Heart right ventricle (tissue), 16 donors: ENCODE results near the gene TNK2. TPM values are rescaled to one million over a fixed set of nuclear protein-coding genes. Genes with fewer than 3 reads are reported as not detected.
A peak's percentile ranks its signal among the peaks of the same experiment; 100 is the strongest.

Experiments used
- ATAC-seq, 8 donors: fragments of 200-7000 bp; cut with Tn5 transposase; one replicate each; pipeline ENCODE4 v1.9.1; 2020; ENCODE audit warnings: mild to moderate bottlenecking in 8 of 8, moderate library complexity in 8 of 8, moderate number of reproducible peaks in 1 of 8
- DNase-seq, 2 donors: peaks; one replicate each; pipeline ENCODE4 v3.0.0-alpha.2; 2020
- H3K27ac ChIP-seq, 10 donors: fragments of 200-600 bp; sonication (generic) in 2 of 10; one replicate each; pipeline versions ENCODE4 v1.5.0 to v1.8.0; 2020 to 2022; ENCODE audit warnings: mild to moderate bottlenecking in 3 of 10
- H3K27me3 ChIP-seq, 7 donors: fragments of 200-600 bp; one replicate each; pipeline ENCODE4 v1.8.0; 2021 to 2022; ENCODE audit warnings: mild to moderate bottlenecking in 2 of 7
- H3K36me3 ChIP-seq, 9 donors: fragments of 200-600 bp; sonication (generic) in 1 of 9; one replicate each; pipeline versions ENCODE4 v1.5.0 to v1.8.0; 2020 to 2022; ENCODE audit warnings: mild to moderate bottlenecking in 2 of 9
- H3K4me1 ChIP-seq, 9 donors: fragments of 200-600 bp; sonication (generic) in 1 of 9; one replicate each; pipeline versions ENCODE4 v1.5.0 to v1.8.0; 2020 to 2022; ENCODE audit warnings: mild to moderate bottlenecking in 4 of 9
- H3K4me3 ChIP-seq, 10 donors: fragments of 200-600 bp; sonication (generic) in 2 of 10; one replicate each; pipeline versions ENCODE4 v1.5.0 to v1.8.0; 2020 to 2022; ENCODE audit warnings: mild to moderate bottlenecking in 7 of 10, moderate library complexity in 2 of 10
- H3K9me3 ChIP-seq, 11 donors: fragments of 200-600 bp in 10 of 11; sonication (generic) in 2 of 11; one replicate each; pipeline versions ENCODE4 v1.5.0 to v1.8.0; 2013 to 2022; ENCODE audit warnings: mild to moderate bottlenecking in 2 of 11, control low read depth in 1 of 11, moderate library complexity in 1 of 11
- CTCF ChIP-seq, 9 donors: fragments of 200-600 bp; sonication (generic) in 2 of 9; IDR thresholded peaks; one replicate each; pipeline versions ENCODE4 v1.5.0 to v1.8.0; 2021 to 2022; ENCODE audit warnings: antibody characterized with exemption in 9 of 9, mild to moderate bottlenecking in 5 of 9, moderate library complexity in 1 of 9
- WGBS, 2 donors: extraction: QIAGEN DNeasy Blood & Tissue Kit; methylation state at CpG; one replicate each; pipeline ENCODE4 v1.1.7; 2013; ENCODE audit warnings: inconsistent platforms in 1 of 2; 5-methylcytosine and 5-hydroxymethylcytosine counted together
- intact Hi-C, 10 donors: fragments of 100-400 bp; cut with DNase I; formaldehyde crosslinking; loops; one replicate each; pipeline versions ENCODE4 v1.11.1 to v1.14.2; 2022
- polyA plus RNA-seq, 2 donors: library from polyadenylated mRNA; stranded (reverse); fragments of 200-250 nt; gene quantifications; one replicate each; pipeline ENCODE4 v1.2.3, GENCODE V29; 2013
- total RNA-seq, 10 donors: library from RNA; stranded (reverse); fragmentation: NEBNext Ultra II Directional in 3 of 10; extraction: Animal tissue kit (Norgen Biotek cat#: 25700) in 3 of 10; gene quantifications; one replicate each; pipeline versions ENCODE4 v1.2.1 to v1.2.4, GENCODE V29; 2021 to 2023
- donor health status: Arrhythmogenic right ventricular cardiomyopathy.
- donor health status: ischemic (EF 13 %, LVEDD 7.1; RV severe dilation, severe dysfunction).
- donor health status: healthy with polysubstance abuse.
- donor health status: DM: no; HTN: yes; CAD: no.
- donor health status: DM: no; HTN: no; CAD: no.
- donor health status: ischemic (EF 25% LVEDD 6.9; RV normal size, moderate dysfunction).
- donor health status: ischemic (EF 25% LVEDD 5.7; RV mildly dilated, moderate dysfunction).
- donor health status: healthy.
- donor health status: DM: yes; HTN: yes; CAD: no.
- donor health status: Ischemic cardiomyopathy.
- donor health status: ischemic (EF 35%, LVEDD 5.7; RV mildly dilated, moderate dysfunction).
- donor health status: nonischemic (EF 11% LVEDD 7.7; RV severe dilation, severe dysfunction).
- donor health status: DM: yes; HTN: yes; CAD: no.
- donor health status: PGD.
- donor health status: ischemic (EF 29% LVEDD 5.4; RV normal size, mild dysfunction).
- donor health status: nonischemic (EF 23%, LVEDD 6.1; RV moderate dilation, normal function).

The TNK2 gene
- total and polyA plus RNA-seq, 12 donors = 17.6 to 48.3 (median 32.5) TPM

DNA sequence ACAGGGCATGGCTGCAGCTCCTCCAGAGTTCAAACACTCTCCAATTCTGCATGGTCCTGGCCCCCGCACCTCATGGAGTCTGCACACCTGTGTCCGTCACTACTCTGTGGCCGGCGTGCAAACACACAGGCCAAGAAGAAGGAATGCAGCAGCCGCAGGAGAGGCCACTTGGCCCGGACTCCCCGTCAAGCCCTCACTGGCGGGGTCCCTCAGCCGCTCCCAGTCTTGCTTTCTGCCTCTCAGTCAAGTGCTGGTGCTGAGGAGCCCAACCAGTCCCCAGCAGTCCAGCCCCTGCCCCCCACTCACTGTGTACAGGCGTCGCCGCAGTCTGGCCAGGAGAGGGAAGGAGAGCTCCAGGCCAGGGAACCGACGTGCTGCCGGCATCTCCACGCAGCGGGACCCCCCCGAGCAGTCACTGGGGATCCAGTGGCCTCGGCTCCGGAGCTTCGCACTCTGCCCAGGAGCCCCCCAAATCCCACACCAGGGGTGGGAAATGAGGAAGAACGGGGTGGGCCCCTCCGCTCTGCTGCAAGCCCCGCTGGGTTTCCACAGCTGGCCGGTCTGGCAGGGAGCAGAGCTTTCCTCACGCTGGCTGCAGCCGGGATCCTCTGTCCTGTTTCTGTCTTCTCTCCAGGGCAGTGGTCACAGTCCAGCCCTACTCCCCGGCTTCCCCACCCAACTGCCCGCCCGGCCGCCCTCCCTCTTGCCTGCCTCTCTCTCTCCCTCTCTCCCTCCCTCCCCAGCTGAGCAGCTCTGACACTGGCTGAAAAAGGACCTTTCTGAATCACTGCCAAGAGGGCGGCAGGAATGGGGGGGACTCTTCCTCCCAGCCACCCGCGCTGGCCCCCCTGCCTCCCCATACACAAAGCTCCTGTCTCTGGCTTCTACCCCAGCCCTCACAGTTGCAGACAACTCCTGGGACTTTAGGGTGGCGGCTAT, 16.0 kb downstream of the TNK2 start:
- H3K4me3 ChIP-seq = peak overlapping the region in 9 of 10 donors; percentile 8 to 48 (median 44)
- peak overlapping the region; percentile 37 to 94 (median 79) for H3K27ac ChIP-seq
- DNase-seq (peak; percentile 61 to 79), ATAC-seq (peak; percentile 13 to 56 (median 45))
- no peaks in the 10 kb centered on the region for H3K9me3 ChIP-seq
- peaks cover 30 to 94% (median 72%) of the 10 kb centered on the region in 9 donors for H3K4me1 ChIP-seq
- TF ChIP-seq CTCF (IDR thresholded peaks at IDR 0.05) = no peak
- intact Hi-C loops = loop anchor here in 2 of 10 donors (2.0 to 5.0 kb wide), 2 partner anchors 28 to 35 kb away; no protein-coding TSS in a partner anchor
- H3K36me3 ChIP-seq = peaks cover 0 to 4% (median 0%) of the 10 kb centered on the region in 9 donors
- no peaks in the 10 kb centered on the region for H3K27me3 ChIP-seq
- WGBS, 2 donors = 13 to 24% methylated on average over 34 to 35 of the region's 35 CpGs

DNA sequence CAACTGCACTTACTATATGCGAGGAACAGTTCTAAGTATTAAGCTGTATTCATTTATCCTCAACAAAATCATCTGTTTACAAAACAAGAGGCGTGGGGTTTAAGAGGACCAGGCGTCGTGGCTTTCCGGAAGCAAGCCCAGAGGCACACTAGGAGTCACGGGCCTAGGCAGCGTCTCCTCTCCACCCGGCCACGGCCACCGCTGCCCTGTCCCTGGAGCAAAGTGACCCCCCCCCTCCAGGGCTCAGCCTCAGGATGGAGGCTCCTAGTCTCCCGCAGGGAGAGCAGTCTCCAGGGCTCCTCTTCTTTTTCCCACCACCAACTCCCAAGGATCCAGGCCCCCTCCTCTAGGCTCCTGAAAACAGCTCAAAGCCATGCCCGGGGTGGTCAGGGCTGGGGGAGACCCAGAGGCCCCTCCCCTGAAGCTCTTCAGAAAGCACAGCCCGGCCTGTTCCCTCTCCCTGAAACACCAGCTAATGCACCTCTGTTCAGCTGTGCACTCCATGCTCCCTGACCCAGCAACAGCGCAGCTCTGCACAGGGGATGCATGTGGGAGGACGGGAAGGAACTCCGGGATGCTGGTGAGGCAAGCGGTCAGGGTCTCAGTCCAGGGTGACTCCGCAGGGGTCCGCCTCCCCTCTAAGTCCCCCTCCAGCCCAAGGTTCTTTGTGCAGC, 16.8 kb downstream of the TNK2 start:
- 68 to 76% methylated on average over 19 of the region's 19 CpGs for WGBS, 2 donors
- no peak for ATAC-seq
- H3K4me1 ChIP-seq = peaks cover 30 to 94% (median 71%) of the 10 kb centered on the region in 9 donors

GRCh38 chr3:195889870-195890295, 18.5 kb downstream of the TNK2 start:
- Histone ChIP-seq H3K4me3 (no peak overlapping the region), H3K9me3 (no peaks in the 10 kb centered on the region), H3K27me3 (no peaks in the 10 kb centered on the region), H3K36me3 (peaks cover 0 to 8% (median 0%) of the 10 kb centered on the region in 9 donors), H3K4me1 (peaks cover 40 to 96% (median 74%) of the 10 kb centered on the region in 9 donors), H3K27ac (no peak overlapping the region)
- no peak for ATAC-seq
- WGBS, 2 donors = 54 to 57% methylated on average over 8 of the region's 8 CpGs
- DNase-seq = peak in 1 of 2 donors; percentile 6
- TF ChIP-seq CTCF (IDR thresholded peaks at IDR 0.05) = no peak
- intact Hi-C loops = loop anchor here in 1 of 10 donors (5.0 kb wide), 1 partner anchor 33 kb away; no protein-coding TSS in a partner anchor

More for the DNA sequence above, 16.8 kb downstream of the TNK2 start:
- DNase-seq = no peak
- no peaks in the 10 kb centered on the region for H3K27me3 ChIP-seq
- intact Hi-C loops = loop anchor here in 2 of 10 donors (2.0 to 5.0 kb wide), 2 partner anchors 27 to 34 kb away; no protein-coding TSS in a partner anchor
- H3K9me3 ChIP-seq = no peaks in the 10 kb centered on the region
- H3K4me3 ChIP-seq = peak overlapping the region in 8 of 10 donors; percentile 24 to 48 (median 44)
- H3K36me3 ChIP-seq = peaks cover 0 to 4% (median 0%) of the 10 kb centered on the region in 9 donors
- no peak for TF ChIP-seq CTCF (IDR thresholded peaks at IDR 0.05)
- peak overlapping the region in 6 of 10 donors; percentile 58 to 94 (median 88) for H3K27ac ChIP-seq
